ENCODE measurements around the gene MGP. TPM values are rescaled to one million over a fixed set of nuclear protein-coding genes. Genes with fewer than 3 reads are reported as not detected.

The MGP gene
- total and polyA plus RNA-seq, 2 donors (not counting 1 experiment from before 2014, with no cell fraction given): 0.39 to 0.81 TPM

GRCh38 chr12:14843425-14843887 lies 42.2 kb downstream of the MGP start, which contains the start of gene ART4:
TSS of gene ART4 (minus strand) at chr12:14843526. CDS start at chr12:14843113, 413 bp downstream.
- TF ChIP-seq EZH2 (IDR thresholded peaks at IDR 0.05; ENCODE audit: borderline replicate concordance, insufficient read depth, low read depth, low read length, poor library complexity, severe bottlenecking): no peak
- TF ChIP-seq, protein P1, sequence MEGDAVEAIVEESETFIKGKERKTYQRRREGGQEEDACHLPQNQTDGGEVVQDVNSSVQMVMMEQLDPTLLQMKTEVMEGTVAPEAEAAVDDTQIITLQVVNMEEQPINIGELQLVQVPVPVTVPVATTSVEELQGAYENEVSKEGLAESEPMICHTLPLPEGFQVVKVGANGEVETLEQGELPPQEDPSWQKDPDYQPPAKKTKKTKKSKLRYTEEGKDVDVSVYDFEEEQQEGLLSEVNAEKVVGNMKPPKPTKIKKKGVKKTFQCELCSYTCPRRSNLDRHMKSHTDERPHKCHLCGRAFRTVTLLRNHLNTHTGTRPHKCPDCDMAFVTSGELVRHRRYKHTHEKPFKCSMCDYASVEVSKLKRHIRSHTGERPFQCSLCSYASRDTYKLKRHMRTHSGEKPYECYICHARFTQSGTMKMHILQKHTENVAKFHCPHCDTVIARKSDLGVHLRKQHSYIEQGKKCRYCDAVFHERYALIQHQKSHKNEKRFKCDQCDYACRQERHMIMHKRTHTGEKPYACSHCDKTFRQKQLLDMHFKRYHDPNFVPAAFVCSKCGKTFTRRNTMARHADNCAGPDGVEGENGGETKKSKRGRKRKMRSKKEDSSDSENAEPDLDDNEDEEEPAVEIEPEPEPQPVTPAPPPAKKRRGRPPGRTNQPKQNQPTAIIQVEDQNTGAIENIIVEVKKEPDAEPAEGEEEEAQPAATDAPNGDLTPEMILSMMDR (IDR thresholded peaks at IDR 0.05): no peak

DNA sequence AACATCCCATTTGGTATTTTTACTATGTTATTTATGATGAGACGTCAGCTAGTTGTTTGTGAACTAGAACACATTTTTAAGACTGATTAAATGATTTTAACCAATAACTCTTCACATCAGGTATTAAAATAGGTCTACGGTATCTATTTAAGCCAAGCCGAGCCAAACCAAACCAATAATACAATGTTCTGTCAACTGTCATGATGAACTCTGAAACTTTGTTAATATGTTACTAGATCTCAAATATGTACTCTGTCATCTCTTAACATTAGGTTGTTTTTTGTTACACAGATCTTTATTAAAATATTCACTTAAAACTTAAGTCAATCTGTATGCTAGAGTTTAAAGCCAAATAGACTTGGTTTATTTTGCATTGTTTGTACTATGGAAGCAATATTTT lies 43.3 kb downstream of the MGP start:
- Mint-ChIP-seq H3K4me1 (peaks cover 9% of the 10 kb centered on the region), H3K4me3 (no peak overlapping the region), H3K9me3 (ENCODE audit: insufficient read depth) (no peaks in the 10 kb centered on the region), H3K27me3 (peaks cover 12% of the 10 kb centered on the region), H3K27ac (no peak overlapping the region)
- Histone ChIP-seq H3K4me3 (ENCODE audit: control extremely low read depth in 1 of 5, extremely low read depth in 1 of 5, insufficient read depth in 1 of 5, low read depth in 2 of 5, low read length in 4 of 5) (no peak overlapping the region), H3K4me2 (replicated peaks; ENCODE audit: low read depth, low read length, poor library complexity, severe bottlenecking) (no peak overlapping the region), H4K20me1 (ENCODE audit: control insufficient read depth, insufficient read depth, low read length, poor library complexity, severe bottlenecking) (no peaks in the 10 kb centered on the region), H3K27me3 (replicated peaks in 1 of 4; ENCODE audit: control extremely low read depth in 1 of 4, control insufficient read depth in 3 of 4, insufficient read depth in 4 of 4, low read length in 3 of 4) (no peaks in the 10 kb centered on the region), H3K4me1 (ENCODE audit: control insufficient read depth in 2 of 2, insufficient read depth in 2 of 2, low read length in 2 of 2) (peaks cover 0 to 4% of the 10 kb centered on the region in 2 donors), H3K79me2 (ENCODE audit: control insufficient read depth, insufficient read depth, low read length) (no peaks in the 10 kb centered on the region), H3K36me3 (replicated peaks in 1 of 2; ENCODE audit: control extremely low read depth in 1 of 2, control insufficient read depth in 1 of 2, extremely low read depth in 1 of 2, insufficient read depth in 2 of 2, low read length in 1 of 2) (no peaks in the 10 kb centered on the region), H3K27ac (ENCODE audit: low read length in 2 of 2) (no peak overlapping the region), H2AFZ (ENCODE audit: insufficient read depth, low read depth, low read length, poor library complexity, severe bottlenecking) (no peak overlapping the region), H3K9ac (ENCODE audit: low read length) (no peak overlapping the region), H3K9me3 (ENCODE audit: control extremely low read depth in 1 of 3, control insufficient read depth in 2 of 3, insufficient read depth in 1 of 3, low read length in 2 of 3) (no peaks in the 10 kb centered on the region)
- ChIA-PET CTCF (interaction anchor here (1.2 to 7.2 kb wide), 3 partner anchors 8 to 153 kb away, joined by 3 to 192 read pairs (median 4); no protein-coding TSS in a partner anchor), POLR2A (no interaction called here)
- WGBS (ENCODE audit: insufficient coverage): no CpG with 5 or more reads among the region's 3 CpGs
- intact Hi-C loops (cut with micrococcal nuclease): no loop called here
- ATAC-seq (ENCODE audit: low read depth) (no peak), DNase-seq (no peak)
- TF ChIP-seq, protein P1 (IDR thresholded peaks at IDR 0.05): no peak
- TF ChIP-seq EZH2 (IDR thresholded peaks at IDR 0.05; ENCODE audit: borderline replicate concordance, insufficient read depth, low read depth, low read length, poor library complexity, severe bottlenecking): no peak

More at GRCh38 chr12:14843425-14843887, 42.2 kb downstream of the MGP start, which contains the start of gene ART4:
- Histone ChIP-seq H3K4me1 (ENCODE audit: control insufficient read depth in 2 of 2, insufficient read depth in 2 of 2, low read length in 2 of 2) (peaks cover 0 to 4% of the 10 kb centered on the region in 2 donors), H3K4me3 (ENCODE audit: control extremely low read depth in 1 of 5, extremely low read depth in 1 of 5, insufficient read depth in 1 of 5, low read depth in 2 of 5, low read length in 4 of 5) (no peak within 1 kb of the TSS), H3K27ac (ENCODE audit: low read length in 2 of 2) (no peak within 1 kb of the TSS), H4K20me1 (ENCODE audit: control insufficient read depth, insufficient read depth, low read length, poor library complexity, severe bottlenecking) (no peaks in the 10 kb centered on the region), H3K9me3 (ENCODE audit: control extremely low read depth in 1 of 3, control insufficient read depth in 2 of 3, insufficient read depth in 1 of 3, low read length in 2 of 3) (no peaks in the 10 kb centered on the region), H2AFZ (ENCODE audit: insufficient read depth, low read depth, low read length, poor library complexity, severe bottlenecking) (no peak within 1 kb of the TSS), H3K9ac (ENCODE audit: low read length) (no peak within 1 kb of the TSS), H3K4me2 (replicated peaks; ENCODE audit: low read depth, low read length, poor library complexity, severe bottlenecking) (no peak within 1 kb of the TSS), H3K36me3 (replicated peaks in 1 of 2; ENCODE audit: control extremely low read depth in 1 of 2, control insufficient read depth in 1 of 2, extremely low read depth in 1 of 2, insufficient read depth in 2 of 2, low read length in 1 of 2) (no peaks in the 10 kb centered on the region), H3K27me3 (replicated peaks in 1 of 4; ENCODE audit: control extremely low read depth in 1 of 4, control insufficient read depth in 3 of 4, insufficient read depth in 4 of 4, low read length in 3 of 4) (no peaks in the 10 kb centered on the region), H3K79me2 (ENCODE audit: control insufficient read depth, insufficient read depth, low read length) (no peaks in the 10 kb centered on the region)
- POLR2A ChIA-PET: no interaction called here
- 93% methylated on average over 10 of the region's 10 CpGs for WGBS (ENCODE audit: insufficient coverage)
- ATAC-seq (ENCODE audit: low read depth) (no peak), DNase-seq (no peak)
- Mint-ChIP-seq H3K27ac (no peak within 1 kb of the TSS), H3K4me1 (peaks cover 9% of the 10 kb centered on the region), H3K27me3 (peaks cover 9% of the 10 kb centered on the region), H3K9me3 (ENCODE audit: insufficient read depth) (no peaks in the 10 kb centered on the region), H3K4me3 (no peak within 1 kb of the TSS)
- intact Hi-C loops (cut with micrococcal nuclease): no loop called here
- CTCF ChIA-PET: interaction anchor here (1.2 to 7.2 kb wide), 3 partner anchors 9 to 378 kb away, joined by 3 to 192 read pairs (median 4); partner anchors contain the start of gene RERG

All from B cell (primary cell).